Cerebellar cortex (tissue), 1 donor: ENCODE results near the gene RFTN1.

Experiments
- DNase-seq: peaks from one replicate; pipeline ENCODE4 v3.0.0-alpha.2; 2015; ENCODE audit warnings: low spot score

Gene RFTN1

DNA sequence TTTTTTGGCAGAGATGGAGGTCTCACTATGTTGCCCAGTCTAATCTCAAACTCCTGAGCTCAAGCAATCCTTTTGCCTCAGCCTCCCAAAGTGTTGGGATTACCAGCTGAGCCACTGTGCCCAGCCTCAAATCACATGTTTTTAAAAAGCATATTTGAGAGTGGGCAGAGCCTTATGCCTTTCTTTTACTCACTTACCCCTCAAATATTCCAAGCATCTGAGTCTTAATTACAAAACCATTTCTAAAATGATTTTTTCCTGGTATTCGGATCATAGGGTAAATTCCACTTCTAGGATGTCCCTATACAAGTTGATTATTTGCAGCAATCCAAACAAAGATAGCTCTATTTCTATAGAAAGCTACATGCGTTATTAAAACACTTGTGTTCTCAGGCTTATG, 106.1 kb downstream of the RFTN1 start:
- DNase-seq = no peak

DNA sequence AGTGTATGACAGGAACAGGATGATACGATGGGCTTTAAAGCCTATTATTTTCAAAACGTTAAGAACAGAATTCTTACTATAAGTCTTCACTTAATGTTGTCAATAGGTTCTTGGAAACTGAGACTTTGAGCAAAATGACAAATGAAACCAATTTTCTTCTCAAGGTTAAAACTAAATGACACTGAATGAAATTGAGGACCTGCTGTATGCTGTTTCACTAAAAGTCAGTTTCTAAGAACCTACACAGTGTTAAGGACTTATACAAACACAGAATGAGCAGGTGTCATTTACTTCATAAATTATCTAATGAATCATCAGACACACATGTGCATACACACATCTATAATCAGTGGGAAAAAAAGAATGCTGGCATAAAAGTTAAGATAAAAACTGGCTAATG, 106.9 kb downstream of the RFTN1 start:
- no peak for DNase-seq

DNA sequence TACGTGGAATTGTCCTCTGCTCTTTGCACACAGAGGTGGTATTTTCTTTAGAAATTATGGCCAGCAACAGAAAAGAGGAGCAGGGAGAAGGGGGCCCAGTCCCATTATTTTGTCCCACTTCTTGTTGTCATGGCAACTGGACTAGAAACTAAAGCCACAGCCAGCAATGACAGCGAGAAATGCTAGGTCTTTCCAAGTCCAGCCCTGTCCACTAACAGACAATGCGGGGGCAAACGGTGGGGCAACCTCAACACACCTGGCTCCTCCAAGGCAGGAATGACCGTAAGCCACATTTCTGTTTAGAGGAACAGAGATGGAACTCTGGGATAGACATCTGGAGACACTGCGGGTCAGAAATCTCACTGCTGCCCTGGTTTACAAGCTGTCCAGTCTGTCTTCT, 107.3 kb downstream of the RFTN1 start:
- DNase-seq = peak; percentile 17

DNA sequence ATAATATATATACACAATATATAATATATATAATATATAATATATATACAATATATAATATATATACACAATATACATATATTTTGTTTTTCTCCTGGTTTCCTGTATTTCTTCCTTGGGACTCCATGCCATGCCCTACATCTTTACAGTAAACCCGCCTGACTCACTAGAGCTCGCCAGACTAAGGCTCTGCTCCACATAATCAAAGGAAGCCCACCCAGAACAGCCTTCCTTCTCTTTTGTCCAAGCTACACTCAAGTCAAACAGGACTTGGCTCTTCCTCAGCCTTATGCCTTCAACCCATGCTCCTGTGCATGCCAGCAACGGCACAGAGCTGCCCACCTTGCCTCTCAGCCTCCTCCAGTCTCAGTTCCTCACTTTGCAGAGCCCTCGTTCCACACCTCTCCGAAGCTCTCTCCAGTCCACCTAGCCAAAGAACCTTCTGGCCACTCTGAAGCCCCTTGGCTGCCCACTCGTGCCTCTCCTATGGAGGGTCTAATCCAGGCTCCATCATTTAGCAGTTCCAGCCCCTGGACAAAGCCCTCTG, 109.1 kb downstream of the RFTN1 start:
- no peak for DNase-seq

DNA sequence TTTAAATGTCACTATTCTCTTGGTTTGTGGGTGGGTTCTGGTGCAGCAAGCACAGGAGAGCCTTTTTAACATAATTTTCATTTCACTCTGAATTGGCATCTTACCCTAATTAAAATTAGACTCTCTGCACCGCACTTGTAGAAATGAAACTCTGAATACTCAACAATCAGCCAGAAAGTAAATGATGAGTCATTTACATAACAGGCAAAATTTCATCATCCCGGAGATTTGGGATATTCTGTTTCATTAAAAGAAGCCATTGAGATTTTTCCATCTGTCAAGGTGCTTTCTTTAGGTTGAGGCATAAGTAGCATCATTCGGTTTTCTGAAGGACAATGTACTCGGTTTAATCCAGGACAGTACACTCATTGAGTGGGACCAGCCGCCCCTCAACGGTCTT, 111.0 kb downstream of the RFTN1 start:
- DNase-seq = no peak

DNA sequence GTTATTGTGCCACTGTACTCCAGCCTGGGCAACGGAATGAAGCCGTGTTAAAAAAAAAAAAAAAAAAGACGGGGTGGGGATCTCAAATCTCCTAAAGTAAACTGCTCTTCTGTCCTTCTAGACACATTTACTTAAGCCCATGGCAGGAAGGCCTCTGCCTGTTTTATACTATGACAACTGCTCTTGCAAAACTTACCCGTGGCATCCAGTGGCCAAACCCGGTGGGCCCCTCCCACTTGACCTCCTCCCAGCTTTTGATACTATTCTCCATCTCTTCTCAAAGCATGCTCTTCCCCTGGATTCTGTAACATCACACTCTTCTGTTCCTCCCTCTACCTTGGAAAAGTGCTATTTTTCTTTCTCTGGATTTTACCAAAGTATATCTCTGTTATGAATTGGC, 112.2 kb downstream of the RFTN1 start:
- no peak for DNase-seq

DNA sequence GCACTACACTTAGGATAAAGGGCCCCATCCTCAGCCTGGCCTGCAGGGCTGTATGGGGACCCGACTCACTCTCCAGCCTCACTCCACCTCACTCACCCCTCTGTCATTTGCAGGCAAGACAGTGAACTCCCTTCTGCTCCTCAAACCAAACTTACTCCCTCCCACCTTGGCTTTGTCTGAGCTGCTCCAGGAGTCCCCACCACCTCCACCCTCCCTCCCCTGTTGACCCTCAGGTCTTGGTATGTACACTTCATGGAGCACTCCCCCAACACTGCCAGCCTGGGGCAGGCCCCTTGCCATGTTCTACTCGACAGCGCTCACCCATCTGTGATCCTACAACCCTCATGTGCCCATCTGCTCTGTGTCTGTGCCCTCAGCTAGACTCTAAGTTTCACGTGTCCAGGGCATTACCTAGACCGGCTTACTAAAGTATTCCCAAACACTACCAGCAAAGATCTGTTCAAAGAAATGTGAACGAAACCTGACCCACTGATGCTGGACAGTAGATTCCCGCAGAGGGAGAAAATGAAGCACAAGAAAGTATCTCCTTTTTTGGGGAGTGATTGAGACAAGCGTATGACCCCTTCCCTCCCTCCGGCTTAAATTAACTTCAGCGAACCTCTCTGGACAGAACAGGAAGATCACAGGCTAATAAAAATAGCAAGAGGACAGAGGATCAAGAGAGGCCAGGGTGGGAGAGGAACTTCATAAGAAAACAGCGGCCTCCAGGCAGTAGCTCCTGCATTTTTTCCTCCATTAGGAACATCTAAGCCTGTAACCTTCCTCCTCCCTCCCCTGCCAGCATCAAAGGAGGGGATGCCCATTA, 113.2 kb downstream of the RFTN1 start:
- no peak for DNase-seq

DNA sequence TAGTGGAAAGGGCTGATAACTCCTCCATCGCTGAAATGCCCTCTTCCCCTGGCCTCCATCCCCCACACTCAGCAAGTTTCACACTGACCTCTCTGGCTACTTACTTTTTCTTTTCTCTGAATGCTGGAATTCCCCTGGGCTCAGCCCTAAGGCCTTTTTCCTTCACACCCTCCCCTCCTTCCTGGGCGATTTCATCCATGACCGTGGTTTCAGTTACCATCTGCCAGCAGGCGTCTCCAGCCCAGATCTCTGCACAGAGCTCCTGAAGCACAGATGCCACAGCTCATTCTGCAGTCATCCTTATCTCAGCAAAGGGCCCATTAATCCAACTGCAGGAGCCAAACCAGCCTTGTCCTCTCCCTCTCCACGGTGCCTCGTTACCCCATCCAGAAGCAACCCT, 114.0 kb downstream of the RFTN1 start:
- DNase-seq = peak; percentile 58

DNA sequence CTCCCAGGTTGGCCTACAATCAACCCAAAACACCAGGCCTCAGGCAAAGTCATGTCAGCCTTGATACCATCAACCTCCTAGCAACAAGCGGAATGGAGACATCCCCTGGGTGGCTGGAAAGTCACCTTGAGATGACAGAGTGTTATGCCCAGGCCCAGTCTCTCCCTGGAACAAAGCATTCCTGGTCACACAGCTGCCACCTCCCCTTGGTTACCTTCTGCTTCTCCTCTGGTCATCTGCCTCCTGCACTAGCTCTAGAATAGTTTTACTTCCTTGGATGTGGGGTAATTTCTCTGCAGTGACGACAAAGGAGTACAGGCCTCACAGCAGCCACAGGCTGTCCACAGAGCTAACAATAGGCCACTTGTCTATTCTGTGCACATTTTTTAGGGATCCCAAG, 114.9 kb downstream of the RFTN1 start:
- no peak for DNase-seq

DNA sequence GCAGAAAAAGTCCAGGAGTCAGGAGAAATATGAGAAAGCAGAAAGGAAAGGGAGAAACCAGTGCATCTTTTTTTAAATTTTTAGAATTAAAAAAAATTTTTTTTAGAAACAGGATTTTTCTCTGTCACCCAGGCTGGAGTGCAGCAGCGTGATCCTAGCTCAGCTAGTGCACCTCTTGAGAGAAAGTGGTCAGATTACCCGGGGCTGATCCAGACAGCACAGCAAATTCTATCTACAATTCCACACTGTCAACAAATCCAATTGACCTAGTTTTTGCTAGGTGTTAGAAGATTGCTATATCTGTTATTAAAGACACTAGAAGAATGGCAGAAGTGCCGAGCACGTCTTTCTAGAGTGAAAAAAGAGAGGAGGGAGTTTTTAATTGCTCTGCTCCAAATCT, 117.3 kb downstream of the RFTN1 start:
- no peak for DNase-seq

DNA sequence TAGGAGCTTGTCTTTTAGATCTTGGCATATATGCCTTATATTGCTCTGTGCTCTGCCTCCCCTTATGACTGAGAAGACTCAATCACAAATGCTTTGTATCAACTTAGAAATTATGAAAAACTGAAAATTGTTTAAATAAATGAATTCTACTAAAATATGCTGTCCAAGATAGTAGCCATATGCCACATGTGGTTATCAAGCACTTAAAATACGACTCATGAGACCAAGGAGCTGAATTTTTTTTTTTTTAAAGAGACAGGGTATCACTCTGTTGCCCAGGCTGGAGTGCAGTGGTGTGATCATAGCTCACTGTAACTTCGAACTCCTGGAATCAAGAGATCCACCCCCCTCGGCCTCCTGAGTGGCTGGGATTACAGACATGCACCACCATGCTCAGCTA, 118.3 kb downstream of the RFTN1 start:
- no peak for DNase-seq

DNA sequence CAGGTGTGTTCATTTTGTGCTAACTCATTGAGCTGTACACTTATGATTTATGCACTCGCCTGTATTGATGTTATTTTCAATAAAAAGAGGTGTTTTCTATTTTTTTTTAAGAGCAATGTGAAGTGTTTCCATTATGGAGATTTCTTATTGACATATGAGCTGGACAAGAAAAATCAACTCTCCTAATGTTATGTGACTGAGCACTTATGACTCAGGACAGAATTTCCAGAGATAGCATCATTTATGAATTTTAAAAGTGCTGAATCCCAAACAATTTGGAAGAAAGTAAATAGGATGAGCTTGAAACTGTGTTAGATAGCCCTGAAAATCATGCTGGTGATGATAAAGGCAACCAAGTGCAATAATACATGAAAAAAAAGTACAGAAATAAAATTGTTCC, 118.9 kb downstream of the RFTN1 start:
- DNase-seq = no peak

DNA sequence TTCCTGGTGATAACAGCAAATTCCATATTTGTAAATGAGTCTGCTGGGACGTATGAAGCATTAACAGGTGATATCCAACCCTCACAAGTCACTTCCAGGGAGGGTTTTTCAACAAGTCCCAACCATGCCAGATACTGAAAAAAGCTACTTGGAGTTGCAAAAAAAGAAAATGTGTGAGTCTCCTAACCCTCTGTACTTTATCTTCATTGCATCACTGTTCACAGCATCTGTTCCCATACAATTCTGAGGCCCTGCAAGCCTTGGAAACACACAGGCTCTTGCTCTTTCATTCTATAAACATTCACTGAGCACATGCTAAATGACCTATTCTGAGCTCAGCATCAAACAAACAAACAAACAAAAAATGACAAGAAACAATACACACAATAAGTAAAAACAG, 120.8 kb downstream of the RFTN1 start:
- no peak for DNase-seq

DNA sequence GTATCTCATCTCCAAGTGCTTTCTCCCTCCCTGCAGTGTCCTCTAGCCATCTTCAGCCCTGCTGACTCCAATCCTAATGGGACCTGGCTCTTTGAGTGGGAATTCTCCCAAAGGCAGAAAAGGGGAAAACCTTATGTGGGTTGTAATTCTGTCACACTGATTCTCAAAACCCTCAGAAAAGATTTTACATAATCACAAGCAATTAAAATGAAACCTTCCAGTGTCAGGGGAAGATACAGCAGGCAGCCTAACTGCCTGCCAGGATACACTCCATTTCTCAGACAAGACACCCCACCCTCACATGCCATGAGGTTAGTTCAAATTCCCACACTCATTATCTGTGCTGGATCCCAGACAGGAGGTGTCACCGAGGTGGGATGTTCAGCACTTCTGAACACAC, 121.4 kb downstream of the RFTN1 start:
- no peak for DNase-seq

DNA sequence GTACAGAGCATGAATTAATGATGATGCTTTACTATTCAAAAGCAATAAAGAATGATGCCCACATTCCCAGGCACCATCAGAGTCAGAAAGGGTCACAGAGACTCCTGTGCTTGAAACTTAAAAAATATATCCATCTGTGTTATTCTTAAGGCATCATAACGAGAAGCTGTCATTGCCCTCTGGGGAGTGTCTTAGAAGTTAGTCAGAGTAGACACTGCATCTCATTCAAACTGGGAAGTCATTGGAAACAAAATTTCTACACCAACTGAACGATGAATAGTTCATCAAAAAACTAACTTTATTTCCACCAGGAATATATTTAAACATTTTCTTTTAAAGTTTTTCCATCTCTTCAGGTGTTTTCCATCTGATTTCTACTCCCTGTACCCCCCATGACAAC, 122.9 kb downstream of the RFTN1 start:
- DNase-seq = no peak

DNA sequence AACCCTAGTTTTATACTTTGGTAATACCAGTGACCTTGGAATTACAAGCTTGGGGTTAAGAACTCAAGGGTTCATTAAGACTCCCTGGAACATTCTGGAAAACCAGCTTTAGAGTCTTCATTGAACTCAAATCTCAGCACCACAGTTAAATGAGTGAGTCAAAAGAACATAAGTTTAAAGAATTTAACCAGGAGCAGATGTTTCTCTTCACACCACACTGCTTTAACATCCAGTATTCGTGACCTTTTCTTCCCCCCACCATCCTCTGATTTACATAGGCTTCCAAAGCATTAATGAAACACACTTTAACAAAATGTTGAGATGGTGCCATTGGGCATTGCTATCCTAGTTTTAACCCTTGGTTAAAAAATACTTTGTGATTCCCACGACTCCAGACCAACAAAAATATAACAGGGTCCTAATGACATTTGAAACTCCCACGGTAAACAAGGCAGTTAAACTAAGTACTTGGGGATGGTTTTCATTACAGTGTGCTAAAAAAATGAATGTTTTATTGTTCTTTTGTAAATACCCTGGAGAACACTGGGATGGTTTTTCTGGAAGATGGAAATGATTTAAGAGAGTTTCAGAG, 124.6 kb downstream of the RFTN1 start:
- DNase-seq = no peak

DNA sequence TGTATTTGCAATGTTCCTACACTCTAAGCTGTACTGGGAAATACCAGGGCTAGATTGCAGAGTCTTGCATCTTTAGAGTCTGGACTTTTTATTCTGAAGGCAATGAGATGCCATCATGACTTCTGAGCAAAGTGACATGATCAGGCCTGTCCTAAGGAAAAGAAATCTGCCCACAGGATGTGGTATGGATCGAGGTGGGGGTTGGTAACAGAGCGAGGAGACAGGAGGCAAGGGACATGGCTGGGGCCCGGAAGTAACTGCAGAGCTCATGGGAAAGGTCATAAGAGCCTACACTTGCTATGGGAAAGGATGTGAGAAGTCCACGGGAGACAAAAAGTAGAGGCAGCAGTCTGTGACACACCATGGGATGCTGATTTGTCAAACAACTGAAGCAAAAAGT, 126.9 kb downstream of the RFTN1 start:
- no peak for DNase-seq

DNA sequence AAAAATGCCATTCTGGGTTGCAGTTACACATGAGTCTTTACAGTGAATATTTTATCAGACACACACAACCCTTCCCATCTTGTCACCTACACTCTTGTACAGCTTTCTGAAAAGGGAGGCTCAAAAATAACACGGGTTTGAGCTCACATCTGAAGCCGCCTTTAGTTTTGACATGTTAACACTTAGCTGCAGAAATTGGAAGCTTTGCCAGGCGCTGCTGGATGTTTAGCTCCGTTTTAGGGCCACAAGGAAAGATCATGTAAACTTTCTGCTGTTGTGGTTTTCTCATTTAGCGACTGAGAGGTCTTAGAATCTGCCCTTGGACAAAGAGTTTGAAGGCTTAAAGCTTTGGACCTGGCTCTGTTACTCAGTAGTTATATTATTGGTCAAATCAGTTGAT, 128.3 kb downstream of the RFTN1 start:
- DNase-seq = no peak

DNA sequence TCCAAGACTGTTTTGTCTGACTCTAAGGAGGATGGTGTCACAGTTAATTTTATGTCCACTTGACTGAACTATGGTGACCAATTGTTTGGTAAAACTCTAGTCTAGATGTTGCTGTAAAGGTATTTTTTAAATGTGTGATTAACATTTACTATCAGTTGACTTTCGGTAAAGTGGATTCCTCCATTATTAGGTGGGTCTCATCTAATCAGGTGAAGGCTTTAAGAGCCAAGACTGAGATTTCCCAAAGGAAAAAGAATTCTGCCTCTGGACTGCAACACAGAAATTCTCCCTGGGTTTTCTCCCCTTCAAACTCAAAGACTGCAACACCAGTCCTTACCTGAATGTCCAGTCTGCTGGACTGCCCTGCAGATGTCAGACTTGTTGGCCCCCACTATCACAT, 129.6 kb downstream of the RFTN1 start:
- no peak for DNase-seq

DNA sequence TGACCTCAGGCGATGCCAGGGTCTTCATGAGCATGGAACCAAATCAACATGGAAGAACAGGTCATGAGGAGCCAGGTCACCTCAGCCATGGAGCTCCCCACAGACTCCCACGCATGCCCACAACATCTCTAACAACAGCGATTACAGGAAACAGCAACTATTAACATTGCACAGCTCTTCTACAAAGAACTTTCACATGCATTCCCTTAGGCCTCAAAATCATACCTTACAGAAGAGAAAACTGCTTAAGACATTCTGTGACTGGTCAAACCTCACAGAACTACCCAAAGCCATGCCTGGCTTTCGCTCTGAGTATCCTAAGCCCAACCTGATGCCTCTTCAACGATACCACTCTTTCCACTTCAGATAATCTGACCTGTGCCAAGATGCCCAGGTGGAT, 130.7 kb downstream of the RFTN1 start:
- DNase-seq = no peak

DNA sequence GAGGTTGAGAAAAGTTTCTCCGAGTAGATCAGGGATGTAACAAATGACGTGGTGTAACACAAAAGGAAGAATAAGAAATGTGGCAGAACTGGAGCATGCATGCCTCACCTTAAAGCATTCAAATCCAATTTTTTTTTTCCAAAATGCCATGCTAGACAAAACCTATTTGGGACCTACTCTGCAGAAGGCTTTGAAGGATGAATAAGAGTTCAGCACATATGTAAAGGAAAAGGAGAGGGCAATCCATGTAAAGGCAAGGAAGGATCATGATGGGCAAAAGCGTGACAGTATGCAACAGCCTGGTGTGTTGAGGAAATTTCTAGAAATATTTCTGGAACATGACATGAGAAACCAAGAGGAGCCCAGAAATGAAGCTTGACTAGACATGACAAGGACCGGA, 132.1 kb downstream of the RFTN1 start:
- no peak for DNase-seq

DNA sequence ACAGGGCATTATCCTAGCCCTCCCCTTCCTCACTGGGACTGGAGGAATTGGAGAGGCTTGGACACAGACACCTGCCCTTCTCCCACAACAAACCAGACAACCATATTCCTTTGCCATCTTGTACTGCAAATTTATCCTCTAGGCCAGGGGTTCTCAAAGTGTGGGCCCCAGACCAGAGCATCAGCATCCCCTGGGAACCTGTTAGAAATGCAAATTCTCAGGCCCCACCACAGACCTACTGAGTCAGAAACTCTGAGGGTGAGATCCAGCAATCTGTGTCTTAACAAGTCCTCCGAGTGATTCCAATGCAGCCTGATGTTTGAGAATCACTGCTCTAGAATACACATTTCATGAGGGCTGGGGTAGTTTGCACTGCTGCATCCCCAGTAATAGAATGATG, 133.1 kb downstream of the RFTN1 start:
- DNase-seq = no peak

DNA sequence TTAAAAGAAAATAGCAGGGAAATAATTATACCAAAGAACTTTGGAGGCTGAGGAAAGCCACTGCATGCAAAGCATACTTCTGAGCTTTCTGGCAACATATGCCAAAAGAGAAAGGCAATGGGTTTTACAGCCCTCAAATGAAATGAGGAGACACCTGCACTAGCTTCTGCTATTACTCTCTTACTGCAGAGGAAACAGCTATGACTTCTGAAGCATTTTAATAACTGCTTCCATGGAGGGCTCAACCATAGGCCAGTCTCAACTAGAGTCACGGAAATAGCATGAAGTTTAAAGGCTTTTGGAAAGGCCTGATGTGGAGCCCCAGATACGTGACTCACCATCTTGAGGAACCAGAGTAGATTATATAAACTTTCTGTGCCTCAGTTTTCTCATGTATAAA, 133.7 kb downstream of the RFTN1 start:
- no peak for DNase-seq

DNA sequence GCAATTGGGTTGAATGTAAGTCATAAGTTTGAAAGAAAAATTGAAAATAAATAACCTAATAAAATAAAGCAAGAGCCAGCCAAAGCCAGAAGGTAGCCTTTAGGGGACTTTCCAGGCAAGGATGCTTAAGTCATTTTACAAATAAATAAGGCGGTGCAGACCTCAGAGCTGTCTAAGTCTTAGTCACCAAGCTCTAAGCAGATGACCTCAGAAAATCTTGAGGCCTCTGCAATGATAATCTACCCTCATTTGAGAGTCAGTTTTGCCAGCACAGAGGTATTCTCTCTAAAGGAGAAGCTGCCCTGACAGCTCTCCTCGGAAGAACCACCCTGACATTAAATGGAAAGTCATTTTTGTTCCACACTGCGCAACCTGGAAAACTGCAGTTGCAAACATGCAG, 134.6 kb downstream of the RFTN1 start:
- DNase-seq = no peak
